GM18951 (cell line): ENCODE measurements around the gene YWHAG.

Source experiments
- POLR2A ChIP-seq: IDR thresholded peaks from 4 replicates; pipeline ENCODE4 v1.6.1; 2011; ENCODE audit warnings: mild to moderate bottlenecking; ENCODE audit not compliant: insufficient read length, insufficient read depth; ENCODE audit errors: extremely low read depth
- in situ Hi-C: fragments of 300-500 bp; cut with MboI; formaldehyde crosslinking; loops from one replicate; pipeline ENCODE4 v1.12.0; 2022; ENCODE audit warnings: low sequenced_read_pairs, mixed read lengths, inconsistent platforms; ENCODE audit not compliant: unreplicated experiment

YWHAG gene

GRCh38 chr7:76333511-76334101, 25.2 kb downstream of the YWHAG start:
- in situ Hi-C loops, result no loop called here
- TF ChIP-seq POLR2A, result no peak

- TF ChIP-seq POLR2A, result no peak
- in situ Hi-C loops, result no loop called here
These were observed 26.7 kb downstream of the YWHAG start for GRCh38 chr7:76332078-76332477.

- no peak for TF ChIP-seq POLR2A
These were observed 28.1 kb downstream of the YWHAG start for GRCh38 chr7:76330673-76331072.

GRCh38 chr7:76330261-76330660, 28.5 kb downstream of the YWHAG start:
- in situ Hi-C loops, result no loop called here

More at GRCh38 chr7:76330673-76331072, 28.1 kb downstream of the YWHAG start:
- in situ Hi-C loops, result no loop called here

GRCh38 chr7:76329479-76329878, 29.3 kb downstream of the YWHAG start:
- in situ Hi-C loops, result no loop called here
- no peak for TF ChIP-seq POLR2A

More at GRCh38 chr7:76330261-76330660, 28.5 kb downstream of the YWHAG start:
- no peak for TF ChIP-seq POLR2A

- in situ Hi-C loops, result no loop called here
- no peak for TF ChIP-seq POLR2A
These were observed 30.4 kb downstream of the YWHAG start for GRCh38 chr7:76328389-76328788.

GRCh38 chr7:76327610-76328009, 31.2 kb downstream of the YWHAG start:
- no peak for TF ChIP-seq POLR2A
- in situ Hi-C loops, result no loop called here

GRCh38 chr7:76326646-76327233, 32.1 kb downstream of the YWHAG start:
- TF ChIP-seq POLR2A, result no peak
- in situ Hi-C loops, result no loop called here

GRCh38 chr7:76325811-76326210, 33.0 kb downstream of the YWHAG start:
- no peak for TF ChIP-seq POLR2A
- in situ Hi-C loops, result no loop called here

GRCh38 chr7:76325092-76325491, 33.7 kb downstream of the YWHAG start:
- TF ChIP-seq POLR2A, result no peak
- in situ Hi-C loops, result no loop called here

GRCh38 chr7:76318488-76319353, 40.1 kb downstream of the YWHAG start:
- TF ChIP-seq POLR2A, result no peak
- in situ Hi-C loops, result loop anchor here (10.0 kb wide), 1 partner anchor 144 kb away; no protein-coding TSS in a partner anchor

GRCh38 chr7:76317782-76318487, 40.9 kb downstream of the YWHAG start:
- in situ Hi-C loops, result loop anchor here (10.0 kb wide), 1 partner anchor 143 kb away; no protein-coding TSS in a partner anchor
- peak; percentile 83 for TF ChIP-seq POLR2A
